Astrocyte (in vitro differentiated cells and primary cell): ENCODE results near the gene COL5A1.

ENCODE experiments used
- CTCF ChIP-seq: IDR thresholded peaks from 2 replicates; pipeline ENCODE4 v1.5.1; 2011; ENCODE audit warnings: low read depth, mild to moderate bottlenecking, inconsistent platforms, low read length, moderate library complexity; ENCODE audit not compliant: insufficient read depth
- EZH2 ChIP-seq: IDR thresholded peaks from 2 replicates; pipeline ENCODE4 v1.6.1; 2012; ENCODE audit warnings: mild to moderate bottlenecking, low read length, inconsistent platforms; ENCODE audit not compliant: insufficient read depth

GRCh38 chr9:134617246-134617645 lies 24.4 kb upstream of the COL5A1 start:
- no peak for TF ChIP-seq CTCF
- no peak for TF ChIP-seq EZH2
